ENCODE measurements around the gene PAK2. TPM values are rescaled to one million over a fixed set of nuclear protein-coding genes. Genes with fewer than 3 reads are reported as not detected.
"Not testable (repeated sequence)": the region's sequence is repeated elsewhere in the genome, so short reads cannot be mapped to it uniquely, and the experiment has no call there.

The PAK2 gene
- total RNA-seq, 2 donors from 2014 or later, result 70.1 to 83.3 TPM

GRCh38 chr3:196867155-196867506 lies 127.5 kb downstream of the PAK2 start:
- H3K4me1 Mint-ChIP-seq (ENCODE audit: low read depth in 2 of 2), result peaks cover 13 to 22% of the 10 kb centered on the region in 2 donors
- no peaks in the 10 kb centered on the region for H3K27me3 Mint-ChIP-seq
- ATAC-seq (no peak), DNase-seq (ENCODE audit: low spot score) (no peak)
- peak overlapping the region; percentile 83 to 94 for H3K27ac Mint-ChIP-seq
- no peaks in the 10 kb centered on the region for H3K36me3 Mint-ChIP-seq
- H3K9me3 Mint-ChIP-seq, result no peaks in the 10 kb centered on the region
- peak overlapping the region; percentile 91 for H3K4me3 Mint-ChIP-seq

GRCh38 chr3:196867507-196868296 lies 128.0 kb downstream of the PAK2 start, which contains the start of gene SENP5:
SENP5 (plus strand) TSS chr3:196867920; CDS start chr3:196885182, 17,262 bp downstream.
- Mint-ChIP-seq H3K9me3 (no peaks in the 10 kb centered on the region), H3K4me3 (peak within 1 kb of the TSS; percentile 97), H3K27me3 (no peaks in the 10 kb centered on the region), H3K36me3 (no peaks in the 10 kb centered on the region), H3K4me1 (ENCODE audit: low read depth in 2 of 2) (peaks cover 14 to 22% of the 10 kb centered on the region in 2 donors), H3K27ac (peak within 1 kb of the TSS; percentile 88 to 94)
- peak; percentile 94 for DNase-seq (ENCODE audit: low spot score)
- peak; percentile 98 to 99 for ATAC-seq

DNA sequence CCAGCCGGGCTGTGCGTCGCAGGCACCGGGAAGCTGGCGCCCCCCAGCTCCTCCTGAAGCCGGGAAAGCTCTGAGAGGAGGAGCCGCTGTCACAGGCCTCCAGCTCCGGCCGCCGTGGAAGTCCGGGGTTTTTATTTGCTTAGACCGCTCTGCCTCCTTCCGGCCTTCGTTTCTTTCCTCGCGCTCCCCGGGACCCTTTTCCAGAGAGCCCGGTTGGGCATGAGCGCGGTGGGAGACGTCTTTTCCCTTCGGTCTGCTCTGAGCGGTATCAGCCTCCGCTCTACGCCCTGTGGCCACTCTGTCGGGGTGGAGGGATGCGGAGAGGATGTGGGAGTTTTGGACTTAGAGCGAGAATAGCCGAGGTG lies 128.6 kb downstream of the PAK2 start:
- ATAC-seq (peak; percentile 13 to 54), DNase-seq (ENCODE audit: low spot score) (no peak)
- no peaks in the 10 kb centered on the region for H3K36me3 Mint-ChIP-seq
- H3K4me1 Mint-ChIP-seq (ENCODE audit: low read depth in 2 of 2), result peaks cover 14 to 22% of the 10 kb centered on the region in 2 donors
- peak overlapping the region; percentile 88 to 94 for H3K27ac Mint-ChIP-seq
- H3K27me3 Mint-ChIP-seq, result no peaks in the 10 kb centered on the region
- peak overlapping the region; percentile 97 for H3K4me3 Mint-ChIP-seq
- no peaks in the 10 kb centered on the region for H3K9me3 Mint-ChIP-seq

DNA sequence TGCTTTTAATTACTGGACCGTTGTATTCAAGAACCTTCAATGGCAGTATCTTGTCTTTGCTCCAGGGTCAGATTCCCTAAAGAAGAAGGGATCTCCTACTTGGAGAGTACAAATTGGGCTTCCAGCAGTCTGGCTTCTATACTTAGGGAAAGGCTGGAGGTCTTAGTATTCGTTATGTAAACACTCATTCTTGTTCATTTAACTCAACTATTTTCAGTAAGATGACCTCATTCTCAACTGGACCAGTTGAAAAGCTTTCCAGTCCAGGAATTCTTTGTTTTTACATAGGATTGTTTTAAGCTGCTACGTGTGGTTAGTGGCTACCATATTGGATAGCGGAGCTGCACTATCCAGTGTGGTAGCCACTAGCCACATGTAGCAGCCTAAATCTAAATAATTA lies 132.7 kb downstream of the PAK2 start:
- H3K4me3 Mint-ChIP-seq, result no peak overlapping the region
- no peaks in the 10 kb centered on the region for H3K27me3 Mint-ChIP-seq
- H3K36me3 Mint-ChIP-seq, result no peaks in the 10 kb centered on the region
- DNase-seq (ENCODE audit: low spot score) (no peak), ATAC-seq (no peak)
- H3K27ac Mint-ChIP-seq, result no peak overlapping the region
- peaks cover 22 to 28% of the 10 kb centered on the region in 2 donors for H3K4me1 Mint-ChIP-seq (ENCODE audit: low read depth in 2 of 2)
- H3K9me3 Mint-ChIP-seq, result no peaks in the 10 kb centered on the region

GRCh38 chr3:196874511-196875094 lies 134.9 kb downstream of the PAK2 start:
- H3K4me1 Mint-ChIP-seq (ENCODE audit: low read depth in 2 of 2), result peaks cover 30 to 36% of the 10 kb centered on the region in 2 donors
- not testable (repeated sequence) for ATAC-seq, H3K9me3 Mint-ChIP-seq

GRCh38 chr3:196875258-196875657 lies 135.6 kb downstream of the PAK2 start:
- no peak overlapping the region for H3K27ac Mint-ChIP-seq

More at GRCh38 chr3:196874511-196875094, 134.9 kb downstream of the PAK2 start:
- H3K27me3 Mint-ChIP-seq; H3K4me3 Mint-ChIP-seq; H3K27ac Mint-ChIP-seq; DNase-seq (ENCODE audit: low spot score); H3K36me3 Mint-ChIP-seq: not testable (repeated sequence)

More at GRCh38 chr3:196875258-196875657, 135.6 kb downstream of the PAK2 start:
- Mint-ChIP-seq H3K27me3 (no peaks in the 10 kb centered on the region), H3K9me3 (no peaks in the 10 kb centered on the region), H3K4me1 (ENCODE audit: low read depth in 2 of 2) (peaks cover 26 to 32% of the 10 kb centered on the region in 2 donors), H3K4me3 (no peak overlapping the region), H3K36me3 (no peaks in the 10 kb centered on the region)
- ATAC-seq (no peak), DNase-seq (ENCODE audit: low spot score) (no peak)

Other genes starting within 250 kb of the PAK2 start
- 10 to 100 TPM; 22.2 to 29.9 TPM for gene RNF168, start 236.1 kb upstream of the PAK2 start, total RNA-seq
- gene SMCO1, start 224.5 kb upstream of the PAK2 start, total RNA-seq, result not detected
- 10 to 100 TPM; 19.7 to 23.0 TPM for gene WDR53, start 171.3 kb upstream of the PAK2 start, total RNA-seq
- 10 to 100 TPM; 17.7 to 22.3 TPM for gene FBXO45, start 171.2 kb upstream of the PAK2 start, total RNA-seq
- 10 to 100 TPM; 40.3 to 55.7 TPM for gene NRROS, start 100.2 kb upstream of the PAK2 start, total RNA-seq
- gene CEP19, start 27.6 kb upstream of the PAK2 start, total RNA-seq, result 1 to 10 TPM; 2.3 to 4.2 TPM
- 10 to 100 TPM; 28.1 to 33.6 TPM for gene PIGX, start 27.5 kb upstream of the PAK2 start, total RNA-seq
- gene SENP5, start 128.1 kb downstream of the PAK2 start, total RNA-seq, result 10 to 100 TPM; 54.5 to 68.4 TPM
- 10 to 100 TPM; 78.1 to 82.8 TPM for gene NCBP2, start 202.7 kb downstream of the PAK2 start, total RNA-seq
- gene PIGZ, start 229.0 kb downstream of the PAK2 start, total RNA-seq, result 1 to 10 TPM; 1.4 to 1.5 TPM